Measurements from ENCODE around the gene PARP12.

PARP12 gene

DNA sequence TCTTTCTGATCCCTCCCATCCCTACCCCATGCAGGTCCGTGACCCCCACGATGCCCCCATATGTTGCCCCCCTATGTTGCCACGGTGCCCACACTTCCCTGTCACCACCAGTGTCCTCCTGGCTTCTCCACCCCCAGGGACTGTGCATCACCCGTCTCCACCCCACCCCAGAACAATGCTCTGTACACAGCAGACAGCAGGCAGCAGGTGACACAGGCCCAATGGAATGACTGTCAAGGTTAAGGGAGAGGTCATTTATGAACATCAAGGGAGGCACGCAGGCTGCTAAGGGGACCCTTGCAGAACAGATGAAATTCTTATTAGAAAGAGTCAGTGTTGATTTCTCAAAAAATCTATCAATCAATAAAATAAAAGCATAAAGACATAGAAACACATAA lies 71.5 kb downstream of the PARP12 start:
- DNase-seq (ENCODE audit: low read depth): no peak

DNA sequence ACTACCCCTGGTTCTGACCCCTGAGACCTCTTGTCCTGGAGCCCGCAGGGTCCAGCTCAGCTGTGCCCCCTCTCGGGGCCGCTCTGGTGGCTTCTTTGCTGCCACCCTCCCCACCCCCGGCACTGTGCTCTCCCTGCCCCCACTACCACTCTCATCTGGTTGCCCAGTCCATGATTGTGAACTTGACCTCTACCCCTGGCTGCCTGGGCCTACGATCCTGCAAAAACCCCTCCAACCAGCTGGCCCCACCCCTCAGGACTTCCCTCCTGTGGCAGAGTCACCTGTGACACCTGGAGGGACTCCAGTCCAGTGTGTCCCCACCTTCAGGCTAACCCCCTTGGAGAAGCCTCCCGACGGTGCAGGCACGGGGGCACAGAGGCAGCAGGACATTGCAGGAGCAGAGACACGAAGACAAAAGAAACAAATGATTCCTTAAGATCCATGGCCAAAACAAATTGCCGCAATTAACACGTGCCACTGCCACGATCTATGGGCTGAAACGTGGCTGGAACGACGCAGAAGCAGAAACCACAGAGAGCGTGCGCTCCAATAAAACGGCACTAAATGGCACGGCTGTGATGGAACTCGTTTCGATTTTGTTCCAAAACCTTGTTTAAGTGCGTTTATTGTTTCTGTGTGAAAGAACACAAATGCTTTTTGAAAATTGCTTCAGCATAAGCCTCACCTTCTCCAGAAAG lies 72.0 kb downstream of the PARP12 start:
- no peak for DNase-seq (ENCODE audit: low read depth)

DNA sequence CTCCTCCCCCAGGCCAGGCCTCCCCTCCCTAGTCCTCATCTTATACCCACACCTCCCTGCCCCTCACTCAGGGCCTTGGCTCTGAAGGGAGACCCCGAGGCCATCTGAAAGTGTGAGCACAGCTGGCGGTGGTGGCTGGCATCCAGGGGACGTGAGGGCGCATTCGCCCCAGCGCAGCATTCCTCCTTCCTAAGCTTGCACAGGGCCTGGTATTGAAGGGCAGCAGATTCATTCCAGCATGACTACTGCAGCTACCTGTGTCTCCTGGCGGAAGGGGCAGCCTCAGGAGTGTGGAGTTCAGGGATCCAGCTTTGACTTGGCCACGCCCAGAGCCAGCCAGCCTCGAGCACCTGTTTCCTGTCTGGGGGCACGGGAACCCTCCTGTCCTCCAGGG lies 72.6 kb downstream of the PARP12 start:
- no peak for DNase-seq (ENCODE audit: low read depth)

DNA sequence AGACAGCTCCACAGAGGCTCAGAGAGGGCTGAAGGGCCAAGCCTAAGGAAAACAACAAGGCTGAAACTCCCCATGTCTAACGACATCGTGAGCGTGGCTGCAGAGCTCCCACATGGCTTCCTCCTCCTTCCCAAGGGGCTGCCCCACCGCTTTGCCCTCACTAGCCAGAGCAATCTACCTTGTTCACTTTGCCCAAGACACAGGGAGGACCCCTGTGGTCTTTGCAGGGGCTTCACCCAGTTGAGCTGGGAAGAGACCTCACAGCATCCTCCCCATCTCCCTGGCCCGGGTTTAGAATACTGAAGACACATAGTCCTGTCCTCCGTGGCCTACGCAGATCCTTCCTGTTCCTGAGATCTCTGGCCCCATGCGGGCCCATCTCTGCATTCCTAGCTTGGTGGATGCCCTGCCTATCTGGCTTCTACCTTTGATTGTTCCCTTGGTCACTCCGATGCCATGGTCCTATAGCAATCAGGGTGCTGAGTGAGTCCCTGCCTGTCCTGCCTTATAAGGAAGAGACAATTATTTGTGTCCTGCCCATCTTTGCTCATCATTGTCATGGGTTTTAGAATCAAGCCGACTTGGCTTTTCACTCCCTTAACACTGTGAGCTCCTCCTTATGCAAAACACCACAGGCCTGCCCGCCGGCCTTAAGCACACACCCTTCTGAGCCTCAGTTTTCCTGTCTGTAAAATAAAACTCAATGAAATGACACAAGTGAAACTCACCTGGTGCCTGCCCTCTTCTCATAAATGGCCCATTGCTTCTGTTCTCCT lies 73.2 kb downstream of the PARP12 start:
- DNase-seq (ENCODE audit: low read depth): no peak

DNA sequence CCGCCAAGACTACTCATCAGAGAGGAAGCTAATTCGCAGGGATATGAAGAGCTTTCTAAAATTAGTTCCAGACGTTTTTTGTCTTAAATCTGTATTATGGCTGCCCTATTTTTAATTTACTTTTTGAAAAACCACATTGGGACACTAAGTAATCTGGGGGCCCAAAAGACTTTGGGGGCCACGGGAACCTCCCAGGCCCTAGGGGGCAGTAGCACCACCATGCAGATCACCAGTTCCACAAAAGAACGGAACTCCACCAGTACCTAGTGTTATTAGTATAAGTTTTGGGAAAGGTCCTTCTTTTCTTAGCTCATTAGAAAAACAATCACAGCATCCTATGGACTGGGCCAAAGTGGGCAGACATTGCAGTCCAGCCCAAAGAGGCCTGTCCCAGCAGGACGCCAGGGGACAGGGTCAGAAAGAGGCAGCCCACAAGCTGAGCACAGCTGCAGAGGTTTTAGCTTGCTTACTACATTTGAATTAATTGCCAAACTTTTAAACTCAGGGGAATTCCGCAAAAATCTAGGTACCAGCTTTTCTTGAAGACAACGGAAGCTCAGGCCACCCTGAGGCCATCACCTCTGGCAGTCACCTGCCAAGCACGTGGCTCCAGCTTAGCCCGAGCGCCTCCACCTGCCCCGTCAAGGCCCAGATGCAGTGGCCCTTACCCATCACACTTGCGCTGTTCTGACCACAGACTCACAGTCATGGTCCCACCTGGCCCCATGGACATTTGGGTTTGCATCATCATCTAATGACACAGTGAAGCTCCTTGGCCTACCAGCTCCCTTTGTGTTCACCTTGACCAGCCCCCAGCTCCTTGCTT lies 74.8 kb downstream of the PARP12 start:
- no peak for DNase-seq (ENCODE audit: low read depth)

DNA sequence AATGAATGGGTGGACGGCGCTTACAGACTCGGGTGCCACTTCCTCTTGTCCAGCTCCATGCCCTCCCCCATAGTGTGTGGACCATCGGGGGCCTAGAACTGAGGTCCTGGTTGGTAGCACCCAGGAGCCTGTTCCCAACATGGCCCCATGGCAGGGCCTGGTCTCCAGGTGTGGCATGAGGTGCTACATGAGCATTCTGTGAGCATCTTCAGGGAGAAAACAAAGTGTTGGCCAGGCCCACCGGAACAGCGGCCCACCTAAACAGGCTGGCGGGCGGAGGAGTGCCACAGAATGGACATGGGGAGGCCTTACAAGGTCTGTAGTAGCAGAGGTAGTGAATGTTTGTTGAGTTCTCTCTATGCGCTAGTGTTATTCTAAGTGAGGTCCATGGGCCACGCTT lies 76.9 kb downstream of the PARP12 start:
- no peak for DNase-seq (ENCODE audit: low read depth)

DNA sequence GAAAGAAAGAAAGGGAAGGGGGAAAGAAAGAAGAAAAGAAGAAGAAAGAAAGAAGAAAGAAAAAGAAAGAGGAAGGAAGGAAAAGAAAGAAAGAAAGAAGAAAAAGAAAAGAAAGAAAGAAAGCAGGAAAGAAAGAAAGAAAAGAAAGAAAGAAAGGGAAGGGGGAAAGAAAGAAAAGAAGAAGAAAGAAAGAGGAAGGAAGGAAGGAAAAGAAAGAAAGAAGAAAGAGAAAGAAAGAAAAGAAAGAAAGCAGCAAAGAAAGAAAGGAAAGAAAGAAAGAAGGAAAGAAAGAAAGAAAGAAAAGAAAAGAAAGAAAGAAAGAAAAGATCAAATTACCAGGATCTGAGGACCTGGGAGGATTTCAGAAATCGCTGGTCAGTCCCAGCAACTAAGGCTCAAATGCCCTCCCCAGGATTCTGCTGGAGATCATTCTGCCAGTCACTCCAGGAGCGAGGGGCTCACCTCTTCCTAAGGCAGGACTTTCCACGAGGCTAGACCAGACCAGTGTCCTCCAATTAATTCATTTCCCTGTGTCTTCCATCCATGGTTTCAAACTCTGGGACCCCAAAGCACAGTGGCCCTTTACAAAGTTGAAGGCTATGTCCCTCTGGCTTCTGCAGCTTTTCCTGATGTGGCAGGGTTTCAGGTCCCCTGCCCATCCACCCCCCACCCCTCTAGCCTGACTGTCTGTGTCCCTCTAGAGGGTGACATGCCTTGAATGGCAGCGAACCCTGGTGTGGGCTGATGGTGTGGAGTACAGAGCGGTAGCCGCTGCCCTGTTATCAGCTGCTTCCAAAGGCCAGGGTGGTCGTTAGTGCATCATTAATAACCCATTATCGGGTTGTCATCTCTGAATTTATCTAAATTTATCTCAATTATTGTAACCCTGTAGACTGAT lies 77.9 kb downstream of the PARP12 start:
- no peak for DNase-seq (ENCODE audit: low read depth)

DNA sequence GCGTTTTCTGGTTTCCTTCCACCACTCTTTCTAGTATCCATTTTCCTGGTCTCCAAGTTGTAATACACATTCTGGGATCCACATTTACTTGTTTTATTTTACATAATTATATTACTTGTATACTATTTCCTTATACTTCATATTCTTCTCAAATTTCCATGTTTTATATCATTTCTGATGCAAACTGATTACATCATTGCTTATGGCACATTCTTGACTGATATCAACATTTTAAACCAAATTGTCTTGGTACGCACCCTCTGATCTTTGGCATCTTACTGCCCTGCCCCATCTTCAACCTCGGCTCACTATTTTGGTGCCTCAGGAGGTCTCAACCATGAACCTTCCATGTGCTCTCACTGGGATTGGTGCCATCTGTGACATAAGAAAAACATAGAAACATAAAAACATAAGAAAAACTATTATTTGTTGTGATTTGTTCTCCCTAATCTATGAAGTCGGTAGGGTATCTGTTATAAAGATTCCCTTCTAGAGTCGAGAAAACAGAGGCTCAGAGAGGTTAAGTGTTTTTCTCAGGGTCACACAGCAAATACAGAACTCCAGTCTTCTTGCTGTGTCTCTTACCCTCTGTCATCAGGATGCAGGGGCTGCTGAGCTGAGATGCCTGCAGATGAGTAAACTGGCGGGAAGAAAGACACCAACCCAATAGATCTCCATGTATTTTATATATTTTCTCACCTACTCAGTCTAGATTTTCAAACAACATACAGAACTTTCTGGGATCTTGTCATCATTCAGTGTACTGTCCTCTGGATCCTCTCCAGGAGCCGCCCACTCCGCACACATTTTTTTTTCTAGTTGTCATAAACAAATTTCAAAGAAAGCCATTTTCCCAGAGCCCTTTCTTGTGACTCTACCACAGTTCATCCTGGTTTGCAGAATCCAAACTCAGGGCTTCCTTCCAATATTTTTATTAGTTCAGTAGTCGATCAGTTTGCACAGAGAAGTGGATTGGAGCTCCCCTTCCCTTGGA lies 79.5 kb downstream of the PARP12 start:
- no peak for DNase-seq (ENCODE audit: low read depth)

DNA sequence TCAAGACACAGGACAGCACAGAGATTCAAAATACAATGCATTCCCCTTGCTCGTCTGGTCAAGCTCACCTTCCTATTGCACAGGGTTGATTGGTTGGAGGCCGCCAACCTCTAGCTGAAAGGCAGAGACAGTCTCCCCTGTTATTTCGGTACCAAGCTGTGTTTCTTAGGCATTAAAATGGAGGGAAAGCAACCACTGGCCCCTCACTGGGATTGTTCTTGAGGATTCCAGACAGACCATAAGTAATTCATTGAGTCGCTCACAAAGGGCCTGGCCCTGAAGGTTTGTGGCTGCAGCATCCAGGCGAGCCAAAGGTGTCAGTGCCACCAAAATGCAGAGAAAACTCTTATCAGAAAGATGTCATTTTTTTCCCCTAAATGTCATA lies 81.2 kb downstream of the PARP12 start:
- DNase-seq (ENCODE audit: low read depth): no peak

DNA sequence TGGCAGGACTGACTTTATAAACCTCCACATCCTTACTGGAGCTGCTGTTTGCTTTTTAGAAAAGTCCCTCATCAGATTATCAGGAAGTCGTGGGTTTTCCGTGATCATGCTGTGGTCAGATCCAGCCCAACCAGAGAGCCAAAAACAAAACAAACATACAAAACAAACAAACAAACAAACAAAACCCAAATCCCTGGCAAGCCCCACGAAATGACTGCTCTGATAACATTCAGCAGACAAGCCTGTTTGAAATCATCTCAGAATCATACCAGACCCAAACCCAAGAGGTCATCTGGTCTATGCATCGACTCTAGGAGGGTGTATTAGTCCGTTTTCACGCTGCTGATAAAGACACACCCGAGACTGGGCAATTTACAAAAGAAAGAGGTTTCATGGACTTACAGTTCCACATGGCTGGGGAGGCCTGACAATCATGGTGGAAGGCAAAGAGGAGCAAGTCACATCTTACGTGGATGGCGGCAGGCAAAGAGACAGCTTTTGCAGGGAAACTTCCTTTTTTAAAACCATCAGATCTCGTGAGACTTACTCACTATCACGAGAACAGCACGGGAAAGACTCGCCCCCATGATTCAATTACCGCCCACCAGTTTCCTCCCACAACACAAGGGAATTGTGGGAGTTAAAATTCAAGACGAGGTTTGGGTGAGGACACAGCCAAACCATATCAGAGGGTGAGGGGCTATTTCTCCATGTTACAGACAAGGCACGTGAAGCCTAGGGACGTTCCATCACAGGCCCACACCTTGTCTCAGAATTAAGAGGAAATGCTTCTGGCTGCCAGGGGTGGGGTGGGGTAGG lies 85.7 kb downstream of the PARP12 start:
- DNase-seq (ENCODE audit: low read depth): no peak

DNA sequence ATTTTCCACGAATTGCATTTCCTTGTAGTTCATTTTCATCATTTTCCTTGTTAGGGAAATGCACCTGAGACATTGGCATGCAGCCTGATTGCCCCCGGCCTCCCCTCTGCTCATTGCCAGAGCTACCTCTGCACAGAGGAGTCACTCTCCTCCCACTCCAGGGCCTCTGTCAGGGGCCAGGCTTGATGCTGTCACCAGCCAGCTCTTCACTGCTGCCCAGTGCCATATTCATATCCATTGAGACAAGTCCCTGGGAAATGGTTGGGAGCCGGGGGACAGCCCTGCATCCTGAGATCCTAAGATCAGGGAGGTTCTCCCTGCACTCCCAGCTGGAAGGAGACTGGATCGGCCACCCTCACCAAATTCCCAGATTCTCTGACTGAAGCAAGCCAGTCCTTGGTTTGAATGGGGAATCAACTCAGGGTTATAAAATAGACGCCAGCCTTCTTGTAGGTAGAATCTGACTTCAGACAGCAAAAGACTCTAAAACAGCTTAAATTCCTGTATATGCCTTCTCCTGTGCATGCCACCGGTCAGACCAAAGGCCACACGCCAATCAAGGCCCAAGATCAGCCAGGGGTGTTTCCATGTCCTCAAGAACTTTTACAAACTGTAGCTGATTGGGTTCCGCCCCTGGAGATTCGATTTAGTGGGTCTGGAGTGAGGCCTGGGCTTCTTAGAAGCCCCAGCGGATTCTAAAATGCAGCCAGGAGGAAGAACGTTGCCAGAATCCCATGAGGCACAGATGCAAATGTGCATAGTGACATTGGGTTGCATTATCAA lies 86.5 kb downstream of the PARP12 start:
- no peak for DNase-seq (ENCODE audit: low read depth)

DNA sequence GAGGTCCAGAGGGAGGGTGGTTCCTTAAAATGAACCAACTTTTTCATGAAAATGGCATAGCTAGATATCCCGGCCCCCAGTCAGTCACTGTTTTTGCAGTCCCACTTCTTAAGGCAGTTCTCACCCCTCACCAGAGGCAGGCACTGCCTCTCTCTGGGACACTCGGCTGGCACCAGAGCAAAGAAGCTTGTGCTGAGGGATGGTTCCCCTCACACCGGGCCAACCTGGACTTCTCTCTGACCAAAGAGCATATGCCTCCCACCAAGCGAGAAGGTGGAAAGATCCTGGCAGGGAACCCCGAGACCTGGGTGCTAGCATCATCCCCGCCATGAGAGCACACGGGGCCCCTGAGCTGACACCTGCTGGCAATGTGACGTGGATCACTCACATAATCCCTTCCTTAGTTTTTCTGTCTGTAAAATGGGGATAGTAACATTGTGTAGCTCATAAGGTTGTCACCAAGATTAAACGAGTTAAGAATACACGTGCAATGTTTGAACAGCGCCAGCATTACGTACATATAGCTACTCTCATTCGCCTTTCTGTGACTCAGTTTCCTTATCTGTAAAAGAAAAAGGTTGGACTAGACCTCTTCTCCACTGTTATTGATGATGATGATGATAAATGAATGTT lies 88.5 kb downstream of the PARP12 start:
- no peak for DNase-seq (ENCODE audit: low read depth)
